ENCODE measurements around the gene TGFBR2.

Gene TGFBR2

GRCh38 chr3:30658328-30659052 is 52.1 kb downstream of the TGFBR2 start:
- H3K9me3 ChIP-seq = no peaks in the 10 kb centered on the region
- TF ChIP-seq CTCF (IDR thresholded peaks at IDR 0.05) = no peak
- peak overlapping the region; percentile 80 for H3K27ac ChIP-seq
- H3K27me3 ChIP-seq = no peaks in the 10 kb centered on the region
- peaks cover 98% of the 10 kb centered on the region for H3K36me3 ChIP-seq
- peaks cover 60 to 73% of the 10 kb centered on the region in 2 experiments for H3K4me1 ChIP-seq (ENCODE audit: control insufficient read depth in 1 of 2, insufficient read depth in 1 of 2, low read depth in 1 of 2, low read length in 1 of 2)
- H3K4me3 ChIP-seq (ENCODE audit: low read depth in 1 of 2, low read length in 1 of 2) = peak overlapping the region; percentile 4 to 36

GRCh38 chr3:30659270-30660130 is 53.1 kb downstream of the TGFBR2 start:
- Histone ChIP-seq H3K4me3 (ENCODE audit: low read depth in 1 of 2, low read length in 1 of 2) (peak overlapping the region; percentile 4 to 36), H3K27ac (peak overlapping the region; percentile 80), H3K9me3 (no peaks in the 10 kb centered on the region), H3K27me3 (no peaks in the 10 kb centered on the region), H3K36me3 (peaks cover 91% of the 10 kb centered on the region), H3K4me1 (ENCODE audit: control insufficient read depth in 1 of 2, insufficient read depth in 1 of 2, low read depth in 1 of 2, low read length in 1 of 2) (peaks cover 63 to 77% of the 10 kb centered on the region in 2 experiments)
- TF ChIP-seq CTCF (IDR thresholded peaks at IDR 0.05) = no peak

GRCh38 chr3:30660136-30660535 is 53.7 kb downstream of the TGFBR2 start:
- Histone ChIP-seq H3K36me3 (peaks cover 85% of the 10 kb centered on the region), H3K27ac (peak overlapping the region; percentile 80), H3K4me1 (ENCODE audit: control insufficient read depth in 1 of 2, insufficient read depth in 1 of 2, low read depth in 1 of 2, low read length in 1 of 2) (peaks cover 63 to 77% of the 10 kb centered on the region in 2 experiments), H3K27me3 (no peaks in the 10 kb centered on the region), H3K4me3 (ENCODE audit: low read depth in 1 of 2, low read length in 1 of 2) (no peak overlapping the region), H3K9me3 (no peaks in the 10 kb centered on the region)
- no peak for TF ChIP-seq CTCF (IDR thresholded peaks at IDR 0.05)

GRCh38 chr3:30660656-30661055 is 54.3 kb downstream of the TGFBR2 start:
- no peak overlapping the region for H3K4me3 ChIP-seq (ENCODE audit: low read depth in 1 of 2, low read length in 1 of 2)
- no peaks in the 10 kb centered on the region for H3K27me3 ChIP-seq
- peak overlapping the region; percentile 80 for H3K27ac ChIP-seq
- TF ChIP-seq CTCF (IDR thresholded peaks at IDR 0.05) = no peak
- peaks cover 63 to 77% of the 10 kb centered on the region in 2 experiments for H3K4me1 ChIP-seq (ENCODE audit: control insufficient read depth in 1 of 2, insufficient read depth in 1 of 2, low read depth in 1 of 2, low read length in 1 of 2)
- no peaks in the 10 kb centered on the region for H3K9me3 ChIP-seq
- H3K36me3 ChIP-seq = peaks cover 83% of the 10 kb centered on the region

- TF ChIP-seq CTCF (IDR thresholded peaks at IDR 0.05) = no peak
- H3K27ac ChIP-seq = peak overlapping the region; percentile 80
- H3K4me1 ChIP-seq (ENCODE audit: control insufficient read depth in 1 of 2, insufficient read depth in 1 of 2, low read depth in 1 of 2, low read length in 1 of 2) = peaks cover 58 to 77% of the 10 kb centered on the region in 2 experiments
- H3K36me3 ChIP-seq = peaks cover 78% of the 10 kb centered on the region
- H3K9me3 ChIP-seq = no peaks in the 10 kb centered on the region
- no peaks in the 10 kb centered on the region for H3K27me3 ChIP-seq
- H3K4me3 ChIP-seq (ENCODE audit: low read depth in 1 of 2, low read length in 1 of 2) = no peak overlapping the region
Observed at GRCh38 chr3:30661098-30661873, 54.9 kb downstream of the TGFBR2 start.
